Ishikawa (cell line): ENCODE data around the gene SLC8A1.

Experiments
- CREB1 ChIP-seq: IDR thresholded peaks from 2 replicates; pipeline ENCODE4 v1.6.1; 2012; ENCODE audit warnings: low read depth
- EGR1 ChIP-seq: IDR thresholded peaks from 2 replicates; pipeline ENCODE4 v1.6.1; 2012
- EP300 ChIP-seq: IDR thresholded peaks from 2 replicates; pipeline ENCODE4 v1.6.1; 2012; ENCODE audit warnings: borderline replicate concordance
- NFIC ChIP-seq: IDR thresholded peaks from 2 replicates; pipeline ENCODE4 v1.6.1; 2012
- REST ChIP-seq: IDR thresholded peaks from 2 replicates; pipeline ENCODE4 v1.6.1; 2012; ENCODE audit warnings: low read depth, mild to moderate bottlenecking
- TAF1 ChIP-seq: IDR thresholded peaks from 2 replicates; pipeline ENCODE4 v1.6.1; 2012; ENCODE audit warnings: low read depth, mild to moderate bottlenecking
- TEAD4 ChIP-seq: IDR thresholded peaks from 2 replicates; pipeline ENCODE4 v1.6.1; 2012
- YY1 ChIP-seq: IDR thresholded peaks from 2 replicates; pipeline ENCODE4 v1.6.1; 2012; ENCODE audit warnings: low read depth
- TF ChIP-seq, protein P1 (sequence below): IDR thresholded peaks from 2 replicates; pipeline ENCODE4 v1.6.1; 2012

DNA sequence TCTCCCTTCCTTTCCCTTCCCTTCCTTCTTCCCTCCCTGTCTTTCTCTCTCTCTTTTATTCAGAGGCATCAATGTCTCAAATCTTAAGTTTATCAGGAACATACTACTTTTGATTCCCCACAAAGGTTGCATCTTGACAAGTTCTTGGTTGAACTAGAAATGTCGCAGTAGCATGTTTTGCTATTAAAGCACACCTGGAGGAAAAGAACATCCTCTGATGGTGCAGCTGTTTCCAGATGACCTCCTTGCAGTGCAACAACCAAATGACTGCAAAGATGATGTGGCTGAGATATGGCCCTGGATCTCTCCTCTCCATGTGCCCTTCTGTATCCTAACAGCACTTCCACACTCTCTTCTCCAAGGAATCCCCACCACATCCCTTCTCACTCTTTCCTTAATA is 127.2 kb downstream of the SLC8A1 start:
- no peak for TF ChIP-seq CREB1
- no peak for TF ChIP-seq TAF1
- TF ChIP-seq EP300: no peak
- no peak for TF ChIP-seq NFIC
- TF ChIP-seq YY1: no peak
- no peak for TF ChIP-seq REST
- TF ChIP-seq, protein P1, sequence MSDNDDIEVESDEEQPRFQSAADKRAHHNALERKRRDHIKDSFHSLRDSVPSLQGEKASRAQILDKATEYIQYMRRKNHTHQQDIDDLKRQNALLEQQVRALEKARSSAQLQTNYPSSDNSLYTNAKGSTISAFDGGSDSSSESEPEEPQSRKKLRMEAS: no peak
- TF ChIP-seq TEAD4: no peak
- TF ChIP-seq EGR1: no peak
